ENCODE results near the gene GPRC5C.

- TF ChIP-seq, protein P1, sequence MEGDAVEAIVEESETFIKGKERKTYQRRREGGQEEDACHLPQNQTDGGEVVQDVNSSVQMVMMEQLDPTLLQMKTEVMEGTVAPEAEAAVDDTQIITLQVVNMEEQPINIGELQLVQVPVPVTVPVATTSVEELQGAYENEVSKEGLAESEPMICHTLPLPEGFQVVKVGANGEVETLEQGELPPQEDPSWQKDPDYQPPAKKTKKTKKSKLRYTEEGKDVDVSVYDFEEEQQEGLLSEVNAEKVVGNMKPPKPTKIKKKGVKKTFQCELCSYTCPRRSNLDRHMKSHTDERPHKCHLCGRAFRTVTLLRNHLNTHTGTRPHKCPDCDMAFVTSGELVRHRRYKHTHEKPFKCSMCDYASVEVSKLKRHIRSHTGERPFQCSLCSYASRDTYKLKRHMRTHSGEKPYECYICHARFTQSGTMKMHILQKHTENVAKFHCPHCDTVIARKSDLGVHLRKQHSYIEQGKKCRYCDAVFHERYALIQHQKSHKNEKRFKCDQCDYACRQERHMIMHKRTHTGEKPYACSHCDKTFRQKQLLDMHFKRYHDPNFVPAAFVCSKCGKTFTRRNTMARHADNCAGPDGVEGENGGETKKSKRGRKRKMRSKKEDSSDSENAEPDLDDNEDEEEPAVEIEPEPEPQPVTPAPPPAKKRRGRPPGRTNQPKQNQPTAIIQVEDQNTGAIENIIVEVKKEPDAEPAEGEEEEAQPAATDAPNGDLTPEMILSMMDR (IDR thresholded peaks at IDR 0.05; ENCODE audit: low read depth, low read length) = no peak
- TF ChIP-seq EZH2phosphoT487 (IDR thresholded peaks at IDR 0.05; ENCODE audit: low read depth) = no peak
Observed at GRCh38 chr17:74471341-74471740, 39.5 kb downstream of the GPRC5C start.

Data from OCI-LY3 (cell line).